OCI-LY3 (cell line): ENCODE measurements around the gene NCOA5.

ENCODE experiments used
- CTCF ChIP-seq: fragments of 200-600, 300-600 bp; sonication (generic); IDR thresholded peaks from 2 replicates; pipeline ENCODE4 v1.5.1; 2014; ENCODE audit warnings: antibody characterized with exemption, low read length, low read depth
- EZH2phosphoT487 ChIP-seq: fragments of 200-600 bp; shearing (Covaris generic); IDR thresholded peaks from 2 replicates; pipeline ENCODE4 v1.6.1; 2018; ENCODE audit warnings: antibody characterized with exemption, mixed run types, low read depth

GRCh38 chr20:46028110-46028509, 61.7 kb downstream of the NCOA5 start:
- TF ChIP-seq EZH2phosphoT487 (no peak), CTCF (no peak)
